HuH-7 (cell line): ENCODE data around the gene ABLIM1.

Experiments
- DNase-seq: peaks from one replicate; pipeline ENCODE4 v3.0.0; 2011; ENCODE audit warnings: low spot score

The ABLIM1 gene

GRCh38 chr10:114623661-114624294 lies 34.3 kb downstream of the ABLIM1 start:
- peak; percentile 52 for DNase-seq

- DNase-seq: no peak
These were observed 34.9 kb downstream of the ABLIM1 start for GRCh38 chr10:114623155-114623554.

- DNase-seq: no peak
These were observed 39.4 kb downstream of the ABLIM1 start for GRCh38 chr10:114618722-114619121.

GRCh38 chr10:114616516-114616915 lies 41.6 kb downstream of the ABLIM1 start:
- no peak for DNase-seq

- DNase-seq: no peak
These were observed 42.0 kb downstream of the ABLIM1 start for GRCh38 chr10:114616103-114616502.

- DNase-seq: no peak
These were observed 42.5 kb downstream of the ABLIM1 start for GRCh38 chr10:114615600-114616007.

- no peak for DNase-seq
These were observed 44.7 kb downstream of the ABLIM1 start for GRCh38 chr10:114613237-114613979.

- no peak for DNase-seq
These were observed 46.5 kb downstream of the ABLIM1 start for GRCh38 chr10:114611617-114612016.

- DNase-seq: no peak
These were observed 48.3 kb downstream of the ABLIM1 start for GRCh38 chr10:114609518-114610426.

GRCh38 chr10:114607358-114607998 lies 50.6 kb downstream of the ABLIM1 start:
- no peak for DNase-seq

GRCh38 chr10:114605155-114605797 lies 52.8 kb downstream of the ABLIM1 start:
- no peak for DNase-seq

- DNase-seq: no peak
These were observed 53.5 kb downstream of the ABLIM1 start for GRCh38 chr10:114604357-114605130.

- DNase-seq: no peak
These were observed 54.1 kb downstream of the ABLIM1 start for GRCh38 chr10:114603948-114604347.

- no peak for DNase-seq
These were observed 54.8 kb downstream of the ABLIM1 start for GRCh38 chr10:114603303-114603702.

- no peak for DNase-seq
These were observed 58.0 kb downstream of the ABLIM1 start for GRCh38 chr10:114600057-114600456.

- no peak for DNase-seq
These were observed 61.3 kb downstream of the ABLIM1 start for GRCh38 chr10:114596793-114597192.

- no peak for DNase-seq
These were observed 64.1 kb downstream of the ABLIM1 start for GRCh38 chr10:114593816-114594468.

GRCh38 chr10:114593240-114593792 lies 64.8 kb downstream of the ABLIM1 start:
- DNase-seq: peak; percentile 15

- no peak for DNase-seq
These were observed 67.1 kb downstream of the ABLIM1 start for GRCh38 chr10:114590993-114591392.

GRCh38 chr10:114584419-114584818 lies 73.7 kb downstream of the ABLIM1 start:
- DNase-seq: no peak
